HG03520 (cell line): ENCODE measurements around the gene STPG1.

Source experiments
- ATAC-seq: cut with Tn5 transposase; IDR thresholded peaks from one replicate; pipeline ENCODE4 v1.9.1; 2021; ENCODE audit warnings: mild to moderate bottlenecking, moderate library complexity; ENCODE audit not compliant: unreplicated experiment

Gene STPG1

DNA sequence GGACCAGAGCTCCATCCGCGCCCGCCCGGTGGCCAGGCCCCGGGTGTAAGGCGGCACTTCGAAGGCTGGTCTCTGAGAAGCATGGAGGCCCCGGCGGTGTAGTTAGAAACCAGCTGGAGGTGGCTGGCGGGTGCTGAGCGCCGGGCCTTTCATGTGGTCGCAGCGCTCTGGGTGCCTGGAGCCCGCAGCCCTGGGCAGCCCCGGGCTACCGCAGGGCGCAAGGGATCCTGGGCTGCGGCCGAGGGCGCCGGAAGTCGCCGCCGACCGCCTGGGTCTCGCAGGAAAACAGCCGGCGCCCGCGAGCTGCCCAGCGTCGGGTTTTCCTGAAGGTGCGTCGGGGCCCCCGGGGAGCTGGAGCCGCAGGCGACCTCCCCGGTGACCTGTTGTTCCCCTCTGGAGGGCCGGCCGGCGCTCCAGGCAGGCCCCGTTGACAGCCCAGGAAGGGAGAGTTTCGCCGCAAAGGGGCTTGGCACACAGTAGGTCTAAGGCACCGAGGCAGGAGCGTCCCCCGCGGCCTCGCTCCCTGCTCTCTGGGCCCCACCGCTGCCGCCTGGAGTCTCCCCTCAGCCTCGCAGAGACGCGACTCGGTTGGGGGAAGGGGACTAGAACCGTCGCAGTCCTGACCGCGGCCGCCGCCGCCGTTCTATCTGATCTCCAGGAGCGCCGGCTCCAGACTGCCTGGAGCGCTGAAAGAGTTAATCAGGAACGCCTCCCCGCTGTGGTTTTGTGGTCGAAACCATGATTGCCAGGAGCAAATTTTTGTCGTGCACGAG lies 91.7 kb downstream of the STPG1 start:
- ATAC-seq = peak; percentile 43

DNA sequence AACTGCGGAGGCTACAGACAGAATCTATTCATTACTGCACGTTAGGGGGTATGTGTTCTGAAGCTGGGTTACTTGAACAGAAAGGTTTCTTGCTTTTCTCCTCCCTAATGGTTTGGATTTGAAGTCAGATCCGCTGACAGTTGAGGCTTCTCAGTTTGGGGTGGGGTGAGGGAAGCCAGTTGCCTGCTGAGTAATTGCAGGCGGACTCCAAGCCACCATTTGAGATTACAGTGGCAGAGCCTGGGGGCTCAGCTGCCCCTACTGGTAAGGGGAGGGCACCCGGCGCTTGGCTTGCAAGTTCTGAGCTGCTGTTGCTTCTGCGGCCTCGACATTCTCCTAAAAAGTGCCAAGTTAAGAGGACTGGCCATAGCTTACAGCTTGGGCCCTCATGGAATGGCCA lies 92.5 kb downstream of the STPG1 start:
- no peak for ATAC-seq

GRCh38 chr1:24319962-24320361 lies 93.6 kb downstream of the STPG1 start:
- ATAC-seq = no peak

DNA sequence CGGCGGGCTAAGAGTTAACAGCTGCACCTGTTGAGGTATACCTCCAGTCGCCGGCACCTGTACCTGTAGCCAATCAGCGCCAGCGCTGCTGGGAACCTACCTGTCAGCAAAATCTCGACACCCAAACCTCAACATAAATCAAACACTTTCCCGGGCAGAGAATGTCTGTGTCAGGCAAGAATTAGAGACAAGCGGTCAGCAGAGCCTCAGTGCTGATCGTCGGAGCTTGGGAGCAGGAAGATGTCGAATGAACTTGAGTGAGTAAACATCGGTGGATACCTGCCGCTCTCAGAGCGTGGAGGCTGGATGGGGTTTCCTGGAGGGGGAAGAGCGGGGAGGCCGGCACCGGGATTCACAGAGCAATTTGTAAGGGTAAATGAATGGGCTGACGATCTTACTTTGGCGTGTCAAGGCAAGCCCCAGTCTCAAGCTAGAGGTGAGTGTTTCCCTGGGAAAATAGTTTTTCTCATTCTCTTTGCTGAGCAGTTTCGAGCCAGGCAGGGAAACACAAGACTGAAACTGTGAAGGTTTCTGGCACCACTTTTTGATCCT lies 94.2 kb downstream of the STPG1 start, which contains the start of gene GRHL3:
Gene GRHL3 (plus strand): TSS at position 46 of the 552 bp plus-strand sequence. CDS start 195 bp downstream, at position 241.
- ATAC-seq = no peak

GRCh38 chr1:24318615-24319311 lies 94.8 kb downstream of the STPG1 start:
- no peak for ATAC-seq

DNA sequence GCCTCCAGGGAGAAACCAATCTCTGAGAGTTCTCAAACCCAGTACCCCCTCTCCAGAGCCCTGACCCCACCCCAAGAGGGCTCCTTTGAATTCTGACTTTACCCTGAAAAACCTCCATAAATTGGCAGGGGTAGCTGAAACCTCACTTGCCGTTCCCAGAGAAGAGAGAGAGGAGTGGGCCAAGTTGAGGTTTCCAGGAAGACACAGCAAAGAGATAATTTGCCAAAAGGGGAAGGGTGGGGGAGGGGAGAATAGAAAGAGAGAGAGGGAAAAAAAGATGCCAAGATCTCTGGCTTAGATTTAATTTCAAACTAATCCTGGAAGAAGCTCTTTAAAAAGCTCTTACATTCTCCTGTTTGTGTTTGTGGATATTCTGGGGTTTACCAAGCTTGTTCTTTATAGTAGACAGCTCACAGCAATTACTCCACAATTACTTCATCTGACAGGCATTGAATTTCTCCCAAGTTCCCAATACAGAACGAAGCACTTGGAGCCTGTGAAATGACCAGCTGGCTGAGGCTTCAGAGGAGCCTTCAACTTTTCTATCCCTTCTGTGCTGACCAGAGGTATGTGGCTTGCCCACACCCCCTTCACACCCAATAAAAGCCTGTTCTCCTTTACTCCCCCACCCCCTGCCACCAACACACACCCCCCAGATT lies 95.5 kb downstream of the STPG1 start:
- no peak for ATAC-seq

DNA sequence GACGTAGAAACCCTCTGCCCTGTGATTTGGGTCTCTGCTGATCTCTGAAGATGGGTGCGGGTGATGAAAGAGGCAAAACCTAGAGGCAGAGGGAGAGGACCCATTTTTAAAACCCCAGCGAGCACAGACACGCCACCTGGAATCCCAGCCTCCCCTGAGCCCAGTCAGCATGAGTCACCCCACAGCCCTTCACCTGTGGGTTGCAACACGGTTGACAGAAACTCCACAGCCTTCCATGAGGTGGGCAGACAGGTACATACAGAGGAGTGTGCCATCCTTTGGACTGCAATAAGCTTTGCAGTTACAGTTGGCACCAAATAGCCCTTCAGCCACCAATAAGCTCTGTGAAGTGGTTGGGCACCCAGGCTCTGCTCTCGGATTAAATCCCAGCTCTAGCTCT lies 96.5 kb downstream of the STPG1 start:
- no peak for ATAC-seq

DNA sequence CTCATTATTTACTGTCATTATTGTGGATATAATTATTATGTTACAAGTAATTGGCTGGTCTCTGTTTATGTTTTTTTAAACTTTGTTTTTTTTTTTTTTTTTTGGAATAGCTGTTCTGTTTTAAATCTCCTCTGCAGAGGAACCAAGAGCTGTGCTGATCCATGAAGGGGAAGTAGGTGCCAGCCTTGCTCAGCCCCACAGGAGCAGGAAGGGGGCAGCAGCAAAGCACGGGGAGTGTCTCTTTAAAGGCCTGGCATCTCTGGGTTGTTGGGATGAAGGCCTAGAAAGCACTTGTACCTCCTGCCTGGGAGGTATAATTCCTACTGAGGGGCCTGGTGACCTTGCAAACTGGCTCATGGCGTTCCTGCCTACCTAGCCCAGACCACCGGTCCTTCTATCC lies 96.9 kb downstream of the STPG1 start:
- no peak for ATAC-seq

GRCh38 chr1:24315391-24315790 lies 98.2 kb downstream of the STPG1 start:
- no peak for ATAC-seq

DNA sequence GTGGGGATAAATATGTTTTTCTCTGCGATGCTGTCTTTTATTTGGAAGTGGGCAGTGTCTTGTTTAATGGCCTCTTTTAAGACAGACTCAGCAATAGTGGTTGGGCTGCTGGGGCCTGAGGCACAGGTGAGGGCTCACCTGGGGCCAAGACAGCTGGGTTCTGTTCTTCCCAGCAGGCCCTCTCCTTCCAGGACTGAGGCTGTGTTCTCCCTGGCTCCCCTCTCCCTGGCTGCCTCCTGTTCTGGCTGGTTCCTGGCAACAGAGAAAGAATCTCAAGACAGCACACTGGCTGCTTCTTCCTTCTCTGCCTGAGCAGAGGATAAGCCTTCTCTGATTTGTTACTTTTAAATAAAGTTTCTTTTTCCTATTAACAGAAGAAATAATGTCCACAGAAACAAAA lies 101.8 kb downstream of the STPG1 start:
- no peak for ATAC-seq

DNA sequence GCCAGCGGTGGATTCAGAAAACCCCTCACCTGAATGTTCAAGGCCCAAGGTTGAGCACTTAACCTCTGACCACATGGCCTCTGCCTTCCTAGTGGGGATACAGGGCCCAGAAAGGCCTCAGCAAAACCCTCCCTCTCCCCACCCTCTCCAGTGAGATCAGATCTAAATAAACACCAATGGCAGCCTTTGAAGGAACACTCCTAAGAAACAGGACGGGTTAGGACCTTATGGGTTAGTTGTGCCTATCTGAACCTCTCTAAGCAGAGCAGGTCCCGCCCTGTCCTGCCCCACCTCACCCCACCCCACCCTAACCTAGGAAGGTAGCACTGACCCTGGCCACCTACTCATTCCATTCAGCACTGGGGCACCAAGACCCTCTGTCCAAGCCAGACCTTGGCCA lies 102.3 kb downstream of the STPG1 start:
- ATAC-seq = no peak

- ATAC-seq = no peak
These were observed 103.7 kb downstream of the STPG1 start for GRCh38 chr1:24309762-24310485.

DNA sequence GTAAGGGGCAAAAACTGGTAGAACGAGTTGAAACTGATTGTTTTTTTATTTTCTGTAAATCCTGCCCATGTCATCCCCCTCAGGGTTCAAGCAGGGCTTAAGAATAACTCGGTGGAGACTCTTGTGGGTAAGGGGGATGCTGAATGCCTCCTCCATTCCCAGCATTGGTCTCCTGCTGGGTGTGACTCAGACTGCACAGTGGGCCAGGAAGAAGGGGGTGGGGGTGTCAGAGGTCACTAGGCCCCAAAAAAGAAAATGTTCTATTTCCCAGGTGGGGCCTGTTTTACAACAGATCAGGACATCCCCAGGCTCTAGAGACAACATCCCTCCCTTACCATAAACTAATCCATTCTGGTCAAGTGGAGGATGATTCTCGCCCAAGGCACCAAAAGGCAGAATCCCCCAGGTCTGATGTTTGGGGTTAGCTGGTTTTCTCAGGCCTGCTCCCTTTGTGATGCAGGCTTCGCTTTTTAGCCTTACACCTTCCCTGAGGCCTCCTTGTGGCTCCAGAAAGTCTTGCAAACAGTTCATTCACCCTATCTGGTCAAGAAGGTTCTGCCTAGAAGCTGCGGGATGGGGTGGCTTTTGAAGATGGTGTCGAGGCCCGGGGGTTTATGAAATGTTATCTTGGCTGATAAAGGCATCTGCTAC lies 105.1 kb downstream of the STPG1 start:
- no peak for ATAC-seq
